GM12873 (cell line): ENCODE measurements around the gene THEM5.

Source experiments
- TF ChIP-seq, protein P1 (sequence below): IDR thresholded peaks from 2 replicates; pipeline ENCODE4 v1.5.1; 2012; ENCODE audit warnings: low read depth, mild to moderate bottlenecking, moderate library complexity, low read length, control low read depth; ENCODE audit not compliant: insufficient read depth; ENCODE audit errors: missing control alignments

The THEM5 gene

DNA sequence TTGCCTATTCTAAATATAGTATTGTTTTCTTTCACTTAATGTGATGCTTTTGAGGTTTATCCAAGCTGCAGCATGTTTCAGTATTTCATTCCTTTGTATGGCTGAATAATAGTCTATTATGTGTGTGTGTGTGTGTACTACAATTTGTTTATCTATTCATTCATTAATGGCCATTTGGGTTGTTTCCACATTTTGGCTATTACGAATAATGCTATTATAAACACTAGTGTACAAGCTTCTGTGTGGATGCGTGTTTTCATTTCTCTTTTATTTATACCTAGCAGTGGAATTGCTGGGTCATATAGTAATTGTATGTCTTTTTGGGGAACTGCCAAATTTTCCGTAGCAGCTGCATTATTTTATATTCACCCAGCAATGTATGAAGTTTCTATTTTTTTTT, 15.0 kb upstream of the THEM5 start:
- TF ChIP-seq, protein P1, sequence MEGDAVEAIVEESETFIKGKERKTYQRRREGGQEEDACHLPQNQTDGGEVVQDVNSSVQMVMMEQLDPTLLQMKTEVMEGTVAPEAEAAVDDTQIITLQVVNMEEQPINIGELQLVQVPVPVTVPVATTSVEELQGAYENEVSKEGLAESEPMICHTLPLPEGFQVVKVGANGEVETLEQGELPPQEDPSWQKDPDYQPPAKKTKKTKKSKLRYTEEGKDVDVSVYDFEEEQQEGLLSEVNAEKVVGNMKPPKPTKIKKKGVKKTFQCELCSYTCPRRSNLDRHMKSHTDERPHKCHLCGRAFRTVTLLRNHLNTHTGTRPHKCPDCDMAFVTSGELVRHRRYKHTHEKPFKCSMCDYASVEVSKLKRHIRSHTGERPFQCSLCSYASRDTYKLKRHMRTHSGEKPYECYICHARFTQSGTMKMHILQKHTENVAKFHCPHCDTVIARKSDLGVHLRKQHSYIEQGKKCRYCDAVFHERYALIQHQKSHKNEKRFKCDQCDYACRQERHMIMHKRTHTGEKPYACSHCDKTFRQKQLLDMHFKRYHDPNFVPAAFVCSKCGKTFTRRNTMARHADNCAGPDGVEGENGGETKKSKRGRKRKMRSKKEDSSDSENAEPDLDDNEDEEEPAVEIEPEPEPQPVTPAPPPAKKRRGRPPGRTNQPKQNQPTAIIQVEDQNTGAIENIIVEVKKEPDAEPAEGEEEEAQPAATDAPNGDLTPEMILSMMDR, result no peak

DNA sequence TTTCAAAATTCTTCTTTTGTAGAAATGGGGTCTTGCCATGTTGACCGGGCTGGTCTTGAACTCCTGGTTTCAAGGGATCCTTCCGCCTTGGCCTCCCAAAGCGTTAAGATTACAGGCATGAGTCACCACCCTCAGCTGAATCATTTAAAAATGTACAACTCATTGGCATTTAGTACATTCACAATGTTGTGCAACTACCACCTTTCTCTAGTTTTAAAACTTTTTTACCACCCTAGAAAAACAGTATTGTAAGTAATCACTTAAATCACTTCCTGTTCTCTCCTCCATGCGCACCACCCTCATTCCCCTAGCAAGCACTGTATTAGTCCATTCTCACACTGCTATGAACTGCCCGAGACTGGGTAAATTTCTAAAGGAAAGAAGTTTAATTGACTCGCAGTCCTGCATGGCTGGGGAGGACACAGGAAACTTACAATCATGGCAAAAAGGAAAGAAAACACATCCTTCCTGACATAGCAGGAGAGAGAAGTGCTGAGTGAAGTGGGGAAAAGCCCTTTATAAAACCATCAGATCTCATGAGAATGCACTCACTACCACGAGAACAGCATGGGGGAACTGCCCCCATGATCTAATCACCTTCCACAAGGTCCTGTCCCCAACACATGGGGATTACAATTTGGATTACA, 14.4 kb upstream of the THEM5 start:
- TF ChIP-seq, protein P1, result no peak

DNA sequence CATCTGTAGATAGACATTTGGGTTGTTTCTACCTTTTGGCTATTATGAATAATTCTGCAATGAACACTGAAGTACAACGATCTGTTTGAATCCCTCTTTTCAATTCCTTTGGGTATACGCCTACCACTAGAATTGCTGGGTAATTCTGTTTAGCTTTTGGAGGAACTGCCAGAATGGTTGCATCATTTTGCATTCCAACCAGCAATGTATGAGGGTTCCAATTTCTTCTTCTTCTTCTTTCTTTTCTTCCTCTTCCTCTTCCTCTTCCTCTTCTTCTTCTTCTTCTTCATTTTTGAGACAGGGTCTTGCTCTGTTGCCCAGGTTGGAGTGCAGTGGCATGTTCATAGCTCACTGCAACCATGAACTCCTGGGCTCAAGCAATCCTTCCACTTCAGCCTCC, 13.8 kb upstream of the THEM5 start:
- TF ChIP-seq, protein P1, result no peak

DNA sequence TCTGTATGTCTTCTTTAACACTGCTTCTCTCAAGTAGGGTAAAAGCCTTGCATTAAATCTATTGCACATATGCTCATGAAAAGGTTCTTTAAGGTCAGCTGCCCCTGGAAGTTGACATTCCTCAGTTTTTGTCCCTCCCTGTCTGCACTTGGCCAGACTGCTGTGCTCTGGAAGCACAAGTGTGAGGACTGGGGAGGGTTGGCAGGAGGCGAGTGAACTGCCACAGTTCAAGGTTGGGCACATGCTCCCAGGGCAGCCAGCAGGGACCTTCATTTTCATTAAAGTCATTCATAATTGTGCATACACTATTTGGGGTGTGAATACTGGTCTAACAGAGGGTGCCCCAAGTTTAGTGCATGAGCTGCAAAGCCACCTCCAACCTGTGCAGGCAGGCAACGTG, 10.9 kb upstream of the THEM5 start:
- TF ChIP-seq, protein P1, result no peak

DNA sequence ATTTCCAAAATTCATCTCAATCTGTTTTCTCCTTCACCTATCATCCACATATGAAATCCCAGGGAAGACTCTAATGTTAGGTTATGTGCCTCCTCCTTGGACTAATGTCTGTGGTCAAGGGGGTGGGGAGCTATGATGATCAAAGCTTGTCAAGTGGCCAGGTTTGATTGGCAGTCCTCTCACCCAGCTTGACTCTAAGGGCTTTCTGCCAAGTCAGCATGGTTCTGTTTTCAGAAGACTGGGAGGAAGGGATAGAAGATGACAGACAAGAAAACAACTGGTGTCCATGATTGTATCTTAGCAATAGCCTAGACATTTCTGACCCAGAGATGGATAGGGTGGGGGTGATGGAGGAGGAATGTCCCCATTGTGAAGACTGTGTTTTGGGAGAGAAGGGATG, 9.1 kb upstream of the THEM5 start:
- TF ChIP-seq, protein P1, result no peak

DNA sequence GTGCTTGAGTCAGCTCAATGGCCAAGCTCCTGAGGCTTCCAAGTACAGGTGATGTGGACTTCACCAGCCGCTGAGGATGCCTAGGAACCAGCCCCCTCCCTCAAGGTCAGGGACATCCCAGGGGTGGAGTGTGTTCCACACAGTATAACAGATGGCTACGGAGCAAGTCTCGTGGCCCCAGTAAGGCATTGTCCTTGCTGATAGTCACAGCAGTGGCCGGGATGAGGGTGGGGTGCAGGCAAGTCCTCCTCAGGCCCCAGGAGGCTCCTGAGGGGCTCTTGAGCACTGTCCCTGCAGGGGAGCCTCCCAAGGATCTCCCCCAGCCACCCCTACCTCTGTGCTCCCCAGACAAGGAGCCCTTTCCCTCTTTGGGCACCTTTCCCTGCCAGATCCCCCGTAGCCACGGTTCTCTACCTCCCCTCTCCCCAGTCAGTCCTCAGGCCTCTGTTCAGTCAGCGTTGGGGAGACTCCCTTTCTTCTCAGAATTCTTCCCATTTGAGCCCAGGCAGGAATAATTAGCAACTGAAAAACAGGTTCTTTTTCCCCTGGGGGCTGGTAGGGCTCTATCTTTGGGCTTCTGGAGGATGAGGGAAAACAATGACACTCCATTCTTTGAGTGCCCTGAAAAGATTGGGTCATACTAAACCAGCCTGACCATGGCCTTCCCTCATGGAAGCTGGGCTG, 7.1 kb upstream of the THEM5 start:
- TF ChIP-seq, protein P1, result no peak

DNA sequence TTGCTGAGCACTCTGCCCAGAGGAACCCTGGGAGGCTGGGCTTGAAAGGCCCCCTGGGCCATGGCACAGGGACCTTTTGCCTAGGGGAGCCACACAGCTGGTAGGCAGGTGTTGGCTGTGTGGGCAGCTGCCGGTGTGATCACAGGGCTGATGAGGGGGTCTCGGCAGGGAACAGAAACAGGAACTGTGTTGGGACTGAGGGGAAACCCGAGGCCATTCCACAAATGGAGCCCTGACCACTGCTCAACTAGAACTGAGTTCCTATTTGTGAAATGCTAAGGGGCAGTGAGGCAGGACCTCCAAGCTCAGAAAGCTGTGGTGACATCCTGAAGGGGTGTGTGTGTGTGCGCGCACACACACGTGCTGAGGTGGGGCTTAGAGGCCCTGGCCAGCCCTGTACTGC, 6.4 kb upstream of the THEM5 start:
- TF ChIP-seq, protein P1, result no peak
